Glutamatergic neuron (in vitro differentiated cells): ENCODE data around the gene ECSCR. TPM values are rescaled to one million over a fixed set of nuclear protein-coding genes. Genes with fewer than 3 reads are reported as not detected.

Source experiments
- DNase-seq: peaks from one replicate; pipeline ENCODE4 v3.0.0; 2022
- H3K27ac Mint-ChIP-seq: one replicate; pipeline ENCODE4 v1.8.0; 2020; ENCODE audit warnings: mild to moderate bottlenecking, mixed read lengths, inconsistent platforms; ENCODE audit not compliant: unreplicated experiment
- H3K27me3 Mint-ChIP-seq: one replicate; pipeline ENCODE4 v1.8.0; 2020; ENCODE audit warnings: mild to moderate bottlenecking, moderate library complexity, mixed read lengths, inconsistent platforms; ENCODE audit not compliant: unreplicated experiment
- H3K36me3 Mint-ChIP-seq: one replicate; pipeline ENCODE4 v1.8.0; 2020; ENCODE audit warnings: mild to moderate bottlenecking, mixed read lengths, inconsistent platforms; ENCODE audit not compliant: unreplicated experiment
- H3K4me1 Mint-ChIP-seq: one replicate; pipeline ENCODE4 v1.8.0; 2020; ENCODE audit warnings: mild to moderate bottlenecking, low read depth, mixed read lengths, inconsistent platforms; ENCODE audit not compliant: unreplicated experiment
- H3K4me3 Mint-ChIP-seq: one replicate; pipeline ENCODE4 v1.8.0; 2020; ENCODE audit warnings: mild to moderate bottlenecking, mixed read lengths, inconsistent platforms; ENCODE audit not compliant: unreplicated experiment
- H3K9me3 Mint-ChIP-seq: one replicate; pipeline ENCODE4 v1.8.0; 2020; ENCODE audit warnings: mild to moderate bottlenecking, moderate library complexity, mixed read lengths, inconsistent platforms; ENCODE audit not compliant: unreplicated experiment
- CTCF ChIP-seq: fragments of 200-600 bp; sonication (generic); IDR thresholded peaks from one replicate; pipeline ENCODE4 v1.5.0; 2021; ENCODE audit not compliant: partially characterized antibody, unreplicated experiment
- total RNA-seq: library from RNA; stranded (reverse); fragmentation: NEBNext Ultra II Directional; extraction: Animal tissue kit (Norgen Biotek cat#: 25700); gene quantifications from one replicate; pipeline ENCODE4 v1.2.1, GENCODE V29; 2021; ENCODE audit not compliant: unreplicated experiment

ECSCR gene
- total RNA-seq, 1 donor from 2014 or later: not detected

- TF ChIP-seq CTCF: no peak
- no peak for DNase-seq
- H3K27me3 Mint-ChIP-seq: peaks cover 19% of the 10 kb centered on the region
- peaks cover 32% of the 10 kb centered on the region for H3K4me1 Mint-ChIP-seq
- no peak overlapping the region for H3K27ac Mint-ChIP-seq
- peaks cover 15% of the 10 kb centered on the region for H3K9me3 Mint-ChIP-seq
- no peaks in the 10 kb centered on the region for H3K36me3 Mint-ChIP-seq
- H3K4me3 Mint-ChIP-seq: no peak overlapping the region
Measured at GRCh38 chr5:139472386-139473030, 10.0 kb upstream of the ECSCR start.

- no peak for DNase-seq
- H3K4me1 Mint-ChIP-seq: peaks cover 32% of the 10 kb centered on the region
- TF ChIP-seq CTCF: no peak
- H3K9me3 Mint-ChIP-seq: peaks cover 15% of the 10 kb centered on the region
- no peak within 1 kb of the TSS for H3K4me3 Mint-ChIP-seq
- H3K36me3 Mint-ChIP-seq: no peaks in the 10 kb centered on the region
- no peak within 1 kb of the TSS for H3K27ac Mint-ChIP-seq
- peaks cover 20% of the 10 kb centered on the region for H3K27me3 Mint-ChIP-seq
Measured at GRCh38 chr5:139470821-139471300, 8.3 kb upstream of the ECSCR start, which contains the start of gene SMIM33. SMIM33 (plus strand) TSS chr5:139471004; CDS start chr5:139471122, 118 bp downstream.

GRCh38 chr5:139468421-139468931, 5.9 kb upstream of the ECSCR start:
- no peak overlapping the region for H3K4me3 Mint-ChIP-seq
- no peak overlapping the region for H3K27ac Mint-ChIP-seq
- no peaks in the 10 kb centered on the region for H3K36me3 Mint-ChIP-seq
- peaks cover 7% of the 10 kb centered on the region for H3K27me3 Mint-ChIP-seq
- peaks cover 2% of the 10 kb centered on the region for H3K9me3 Mint-ChIP-seq
- peaks cover 17% of the 10 kb centered on the region for H3K4me1 Mint-ChIP-seq
- DNase-seq: no peak
- TF ChIP-seq CTCF: no peak

- no peaks in the 10 kb centered on the region for H3K4me1 Mint-ChIP-seq
- no peak overlapping the region for H3K27ac Mint-ChIP-seq
- peaks cover 1% of the 10 kb centered on the region for H3K27me3 Mint-ChIP-seq
- no peaks in the 10 kb centered on the region for H3K36me3 Mint-ChIP-seq
- H3K9me3 Mint-ChIP-seq: no peaks in the 10 kb centered on the region
- no peak for DNase-seq
- TF ChIP-seq CTCF: no peak
- no peak overlapping the region for H3K4me3 Mint-ChIP-seq
Measured at GRCh38 chr5:139461698-139462097, 845 bp downstream of the ECSCR start.

- TF ChIP-seq CTCF: no peak
- H3K4me3 Mint-ChIP-seq: no peak overlapping the region
- H3K36me3 Mint-ChIP-seq: peaks cover 3% of the 10 kb centered on the region
- H3K27me3 Mint-ChIP-seq: peaks cover 1% of the 10 kb centered on the region
- H3K4me1 Mint-ChIP-seq: no peaks in the 10 kb centered on the region
- no peak for DNase-seq
- no peak overlapping the region for H3K27ac Mint-ChIP-seq
- H3K9me3 Mint-ChIP-seq: no peaks in the 10 kb centered on the region
Measured at GRCh38 chr5:139461176-139461575, 1.4 kb downstream of the ECSCR start.
